Measurements from ENCODE around the gene FNDC3A.

Gene FNDC3A

DNA sequence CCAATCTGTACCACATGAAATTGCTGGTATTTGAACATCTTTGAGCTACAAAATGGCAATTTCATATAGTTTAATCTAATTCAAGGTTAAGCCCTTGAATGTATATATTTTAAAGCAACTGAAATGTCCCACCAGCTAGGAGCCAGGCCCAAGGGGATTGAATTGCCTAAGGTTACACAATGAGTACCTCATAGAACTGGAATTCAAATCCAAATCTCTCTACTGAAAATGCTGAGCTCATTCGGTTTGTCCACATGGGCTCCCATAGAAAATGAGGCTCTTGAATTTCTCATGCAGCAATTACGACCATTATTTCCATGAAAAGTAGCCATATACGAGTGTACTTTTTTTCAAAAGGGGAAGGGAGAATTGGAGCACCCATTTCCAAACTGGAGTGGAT lies 31.5 kb upstream of the FNDC3A start:
- no peaks in the 10 kb centered on the region for H3K79me2 ChIP-seq (ENCODE audit: low read length)
- H3F3A ChIP-seq (ENCODE audit: insufficient read depth, low read length): no peaks in the 10 kb centered on the region
- H3K27ac ChIP-seq (ENCODE audit: low read length): no peak overlapping the region
- H3K36me3 ChIP-seq (replicated peaks; ENCODE audit: insufficient read depth, low read length): no peaks in the 10 kb centered on the region
- H3K9me3 ChIP-seq (replicated peaks; ENCODE audit: insufficient read depth, low read length): no peaks in the 10 kb centered on the region
- no peaks in the 10 kb centered on the region for H3K4me1 ChIP-seq (ENCODE audit: low read length)
- no peak overlapping the region for H2AFZ ChIP-seq (ENCODE audit: low read length)
- H3K9ac ChIP-seq (ENCODE audit: low read length): no peak overlapping the region
- no peaks in the 10 kb centered on the region for H3K9me2 ChIP-seq (replicated peaks; ENCODE audit: insufficient read depth, low read length)
- no peak overlapping the region for H3K4me2 ChIP-seq (ENCODE audit: low read depth, low read length)
- H4K20me1 ChIP-seq (ENCODE audit: insufficient read depth, low read length): no peaks in the 10 kb centered on the region
- DNase-seq: no peak
- H3K27me3 ChIP-seq (replicated peaks; ENCODE audit: insufficient read depth, low read length): no peaks in the 10 kb centered on the region
- TF ChIP-seq, protein P1, sequence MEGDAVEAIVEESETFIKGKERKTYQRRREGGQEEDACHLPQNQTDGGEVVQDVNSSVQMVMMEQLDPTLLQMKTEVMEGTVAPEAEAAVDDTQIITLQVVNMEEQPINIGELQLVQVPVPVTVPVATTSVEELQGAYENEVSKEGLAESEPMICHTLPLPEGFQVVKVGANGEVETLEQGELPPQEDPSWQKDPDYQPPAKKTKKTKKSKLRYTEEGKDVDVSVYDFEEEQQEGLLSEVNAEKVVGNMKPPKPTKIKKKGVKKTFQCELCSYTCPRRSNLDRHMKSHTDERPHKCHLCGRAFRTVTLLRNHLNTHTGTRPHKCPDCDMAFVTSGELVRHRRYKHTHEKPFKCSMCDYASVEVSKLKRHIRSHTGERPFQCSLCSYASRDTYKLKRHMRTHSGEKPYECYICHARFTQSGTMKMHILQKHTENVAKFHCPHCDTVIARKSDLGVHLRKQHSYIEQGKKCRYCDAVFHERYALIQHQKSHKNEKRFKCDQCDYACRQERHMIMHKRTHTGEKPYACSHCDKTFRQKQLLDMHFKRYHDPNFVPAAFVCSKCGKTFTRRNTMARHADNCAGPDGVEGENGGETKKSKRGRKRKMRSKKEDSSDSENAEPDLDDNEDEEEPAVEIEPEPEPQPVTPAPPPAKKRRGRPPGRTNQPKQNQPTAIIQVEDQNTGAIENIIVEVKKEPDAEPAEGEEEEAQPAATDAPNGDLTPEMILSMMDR (IDR thresholded peaks at IDR 0.05; ENCODE audit: low read length): no peak
- H3K4me3 ChIP-seq (ENCODE audit: low read length): no peak overlapping the region

DNA sequence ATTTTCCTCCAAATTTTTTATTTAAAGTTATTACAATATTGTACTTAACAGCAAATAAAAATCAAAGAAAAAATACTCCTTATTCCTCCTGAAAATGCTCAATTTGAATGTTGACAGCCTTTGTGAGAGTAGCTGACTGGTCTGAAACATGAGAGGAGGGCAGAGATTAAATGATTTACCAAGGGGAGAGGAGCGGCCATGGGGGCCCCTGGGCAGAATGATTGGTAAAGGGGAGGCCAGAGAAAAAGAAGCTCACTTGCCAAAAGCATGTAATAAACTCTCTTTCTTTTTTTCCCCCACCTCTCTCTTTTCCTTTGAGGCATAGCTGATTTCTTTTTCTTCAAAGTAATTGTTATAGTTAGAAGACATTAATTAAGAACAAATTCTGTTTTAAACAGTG lies 30.1 kb upstream of the FNDC3A start:
- Histone ChIP-seq H3F3A (ENCODE audit: insufficient read depth, low read length) (no peaks in the 10 kb centered on the region), H3K4me3 (ENCODE audit: low read length) (no peak overlapping the region), H4K20me1 (ENCODE audit: insufficient read depth, low read length) (no peaks in the 10 kb centered on the region), H3K4me2 (ENCODE audit: low read depth, low read length) (no peak overlapping the region), H3K4me1 (ENCODE audit: low read length) (no peaks in the 10 kb centered on the region), H3K79me2 (ENCODE audit: low read length) (no peaks in the 10 kb centered on the region), H3K9me2 (replicated peaks; ENCODE audit: insufficient read depth, low read length) (no peaks in the 10 kb centered on the region), H2AFZ (ENCODE audit: low read length) (no peak overlapping the region), H3K9ac (ENCODE audit: low read length) (no peak overlapping the region), H3K36me3 (replicated peaks; ENCODE audit: insufficient read depth, low read length) (no peaks in the 10 kb centered on the region), H3K27ac (ENCODE audit: low read length) (no peak overlapping the region), H3K9me3 (replicated peaks; ENCODE audit: insufficient read depth, low read length) (no peaks in the 10 kb centered on the region), H3K27me3 (replicated peaks; ENCODE audit: insufficient read depth, low read length) (no peaks in the 10 kb centered on the region)
- TF ChIP-seq EZH2 (optimal IDR thresholded peaks at IDR 0.05; ENCODE audit: low read depth, low read length): no peak
- TF ChIP-seq EZH2phosphoT487 (IDR thresholded peaks at IDR 0.05; ENCODE audit: low read length): no peak
- TF ChIP-seq, protein P1 (IDR thresholded peaks at IDR 0.05; ENCODE audit: low read length): no peak
- DNase-seq: no peak

DNA sequence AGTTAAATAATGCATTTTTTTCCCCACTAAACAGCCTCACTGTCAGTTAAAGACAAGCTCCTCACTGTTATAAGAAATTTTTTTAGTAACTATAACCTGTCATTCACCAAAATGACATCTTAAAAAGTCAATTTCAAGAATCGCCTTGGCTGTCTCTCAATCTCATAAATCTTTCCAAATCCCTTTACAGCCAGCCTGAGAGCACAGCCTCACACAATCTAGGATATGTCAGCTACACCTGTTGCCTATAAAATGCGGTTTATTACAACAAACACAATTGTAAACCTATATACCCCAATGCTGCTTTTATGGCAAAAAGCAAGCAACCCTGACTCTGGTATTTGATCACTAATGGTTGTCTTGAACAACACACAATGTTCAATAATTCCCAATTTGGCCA lies 29.5 kb upstream of the FNDC3A start:
- H3K9me3 ChIP-seq (replicated peaks; ENCODE audit: insufficient read depth, low read length): no peaks in the 10 kb centered on the region
- H3K9ac ChIP-seq (ENCODE audit: low read length): no peak overlapping the region
- no peaks in the 10 kb centered on the region for H3K36me3 ChIP-seq (replicated peaks; ENCODE audit: insufficient read depth, low read length)
- no peaks in the 10 kb centered on the region for H4K20me1 ChIP-seq (ENCODE audit: insufficient read depth, low read length)
- TF ChIP-seq EZH2phosphoT487 (IDR thresholded peaks at IDR 0.05; ENCODE audit: low read length) (no peak), EZH2 (optimal IDR thresholded peaks at IDR 0.05; ENCODE audit: low read depth, low read length) (no peak)
- TF ChIP-seq, protein P1 (IDR thresholded peaks at IDR 0.05; ENCODE audit: low read length): no peak
- no peaks in the 10 kb centered on the region for H3K79me2 ChIP-seq (ENCODE audit: low read length)
- H3F3A ChIP-seq (ENCODE audit: insufficient read depth, low read length): no peaks in the 10 kb centered on the region
- DNase-seq: no peak
- H3K4me2 ChIP-seq (ENCODE audit: low read depth, low read length): no peak overlapping the region
- H3K27ac ChIP-seq (ENCODE audit: low read length): no peak overlapping the region
- H3K4me1 ChIP-seq (ENCODE audit: low read length): no peaks in the 10 kb centered on the region
- H3K27me3 ChIP-seq (replicated peaks; ENCODE audit: insufficient read depth, low read length): no peaks in the 10 kb centered on the region
- no peaks in the 10 kb centered on the region for H3K9me2 ChIP-seq (replicated peaks; ENCODE audit: insufficient read depth, low read length)
- H3K4me3 ChIP-seq (ENCODE audit: low read length): no peak overlapping the region
- no peak overlapping the region for H2AFZ ChIP-seq (ENCODE audit: low read length)

Measured in MM.1S (cell line).